ENCODE measurements around the gene CTPS2.
"Not testable (repeated sequence)": the region's sequence is repeated elsewhere in the genome, so short reads cannot be mapped to it uniquely, and the experiment has no call there.

CTPS2 gene

DNA sequence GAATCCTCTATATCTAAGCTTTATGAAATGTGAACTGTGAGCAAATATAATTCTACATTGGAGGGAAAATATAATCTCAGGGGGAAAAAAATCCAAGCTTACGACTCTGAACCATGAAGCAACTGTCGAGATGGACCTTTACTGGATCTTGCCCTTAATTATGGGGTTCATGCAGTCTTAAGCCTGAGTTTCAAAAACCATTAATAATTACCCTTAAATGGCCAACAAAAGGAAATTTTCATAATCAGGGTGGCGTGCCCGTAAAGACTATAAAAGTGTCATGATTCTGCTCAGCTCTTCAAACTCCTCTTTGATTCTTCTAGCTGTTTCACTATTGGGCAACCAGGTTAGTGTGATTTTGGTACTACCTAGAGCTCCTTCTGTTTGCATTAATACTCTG lies 62.6 kb downstream of the CTPS2 start, which contains the start of gene S100G:
S100G (plus strand) TSS at position 301 of the 400 bp plus-strand sequence. CDS start 849 bp downstream, outside the sequence.
- no peak for DNase-seq

DNA sequence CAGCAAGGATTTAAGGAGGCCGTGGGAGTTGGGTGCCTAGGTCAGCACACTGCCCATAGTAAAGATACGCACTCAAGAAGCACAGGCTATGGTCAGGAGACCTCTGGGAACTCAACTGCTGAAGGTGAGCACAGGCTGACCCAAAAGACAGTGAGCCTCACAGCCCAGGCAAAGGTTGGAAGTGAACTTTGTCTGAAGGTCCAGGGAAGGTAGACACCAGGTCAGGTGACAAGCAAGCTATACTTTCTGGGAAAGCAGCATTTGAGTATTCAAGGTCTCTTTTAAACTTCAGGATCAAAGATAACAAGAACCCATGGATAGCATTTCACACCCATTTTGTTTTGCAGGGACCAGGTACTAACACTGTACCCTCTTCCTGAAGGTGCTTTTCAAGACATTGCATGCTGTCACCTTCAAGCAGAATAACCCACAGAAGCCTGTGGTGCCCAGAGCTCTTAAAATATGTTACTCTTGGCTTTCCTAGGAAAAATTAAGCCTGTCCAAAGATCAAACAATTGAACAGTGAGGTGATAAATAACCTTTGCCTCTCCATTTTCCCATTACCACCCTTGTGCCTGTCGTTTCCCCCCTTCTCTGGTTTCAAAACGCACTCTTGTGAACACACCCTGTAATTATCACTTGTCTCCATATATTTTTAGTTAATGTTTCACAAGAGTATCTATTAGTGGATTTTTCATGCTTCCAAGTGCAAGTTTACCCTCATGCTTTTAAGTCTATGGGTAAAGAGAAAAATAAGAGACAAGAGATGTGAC lies 65.9 kb downstream of the CTPS2 start:
- no peak for DNase-seq

DNA sequence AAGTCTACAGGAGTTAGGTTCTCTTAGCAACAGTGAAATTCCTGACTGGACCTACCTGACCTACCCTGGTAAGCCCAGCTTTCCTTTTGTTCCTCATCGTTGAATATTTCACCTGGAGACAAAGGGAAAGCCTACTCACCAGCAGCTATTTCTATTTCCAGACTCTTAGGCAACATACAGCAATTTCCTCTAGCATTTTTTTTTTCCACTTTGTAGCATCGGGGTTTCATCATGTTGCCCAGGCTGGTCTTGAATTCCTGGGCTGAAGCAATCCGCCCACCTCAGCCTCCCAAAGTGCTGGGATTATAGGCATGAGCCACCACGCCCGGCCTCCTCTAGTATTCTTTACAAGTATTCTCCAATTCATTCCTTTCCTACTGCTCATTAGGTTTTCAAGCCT lies 69.3 kb downstream of the CTPS2 start:
- DNase-seq = no peak

DNA sequence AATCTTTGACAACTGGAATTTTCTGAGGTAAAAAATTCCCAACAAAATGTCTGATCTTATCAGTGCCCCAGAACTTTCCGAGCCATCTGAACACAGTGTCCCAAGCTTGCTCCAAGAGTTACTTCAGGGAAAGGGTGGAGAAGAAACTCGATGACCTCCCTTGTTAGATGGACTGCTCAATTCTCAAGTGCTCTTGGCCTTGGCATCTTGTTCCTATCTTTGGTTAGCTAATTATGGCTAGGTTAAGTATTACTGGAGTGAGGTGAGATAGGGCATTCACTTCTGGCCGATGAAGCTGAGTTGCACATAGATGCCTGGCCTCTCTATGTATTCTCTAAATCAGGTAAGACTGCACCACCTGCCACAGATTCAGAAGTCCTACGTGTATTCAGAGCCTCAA lies 71.6 kb downstream of the CTPS2 start:
- DNase-seq = no peak

DNA sequence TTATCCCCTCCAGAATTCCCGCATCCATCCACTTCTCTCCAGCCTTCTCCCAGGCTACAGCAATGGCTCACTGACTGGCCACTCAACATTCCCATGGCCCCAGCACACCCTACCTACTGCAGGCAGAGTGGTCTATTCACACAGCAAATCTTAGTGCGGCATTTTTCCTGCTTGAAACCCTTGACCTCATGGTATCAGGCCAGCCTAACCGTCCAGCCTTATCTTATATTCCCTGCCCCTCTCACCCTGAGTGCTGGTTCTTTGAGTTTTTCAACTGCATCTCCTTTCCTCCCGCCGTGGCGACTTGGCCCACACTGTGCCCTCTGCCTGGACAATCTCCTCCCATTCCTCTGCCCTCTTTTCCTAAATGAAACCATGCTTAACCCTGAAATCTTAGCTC lies 72.5 kb downstream of the CTPS2 start:
- no peak for DNase-seq

DNA sequence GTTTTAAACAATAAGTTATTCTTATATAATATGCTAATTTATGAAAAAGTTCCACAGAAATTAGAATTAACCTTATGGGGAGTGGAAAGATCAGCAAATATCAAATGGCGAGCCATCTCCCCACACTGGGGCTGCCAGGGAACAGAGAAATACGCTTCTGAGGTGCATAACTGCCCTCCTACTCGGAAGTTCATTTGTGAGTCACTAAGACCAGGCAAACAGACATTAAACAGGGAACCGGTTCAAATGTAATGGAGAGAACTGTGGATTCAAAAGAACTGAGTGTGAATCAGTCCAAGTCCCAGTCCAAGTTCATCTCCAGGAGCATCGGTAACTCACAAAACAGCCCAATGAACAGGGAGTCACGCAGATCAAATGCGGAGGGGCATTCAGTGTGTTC lies 73.9 kb downstream of the CTPS2 start:
- no peak for DNase-seq

DNA sequence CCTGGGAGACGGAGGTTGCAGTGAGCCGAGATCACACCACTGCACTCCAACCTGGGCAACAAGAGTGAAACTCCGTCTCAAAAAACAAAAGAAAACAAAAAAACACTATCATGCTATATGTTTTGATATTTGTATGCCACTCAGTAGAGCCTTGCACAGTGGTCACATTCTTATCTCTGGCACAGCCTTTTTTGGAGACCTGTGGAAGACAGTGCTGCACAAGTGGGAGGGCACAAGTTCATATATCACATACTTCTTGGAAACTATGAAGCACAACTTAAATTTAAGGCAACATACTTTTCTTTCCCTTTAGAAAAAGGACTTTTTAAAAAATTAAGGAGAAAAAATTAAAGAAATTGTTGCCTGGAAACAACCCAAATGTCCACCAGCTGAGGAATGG lies 76.9 kb downstream of the CTPS2 start:
- DNase-seq = no peak

DNA sequence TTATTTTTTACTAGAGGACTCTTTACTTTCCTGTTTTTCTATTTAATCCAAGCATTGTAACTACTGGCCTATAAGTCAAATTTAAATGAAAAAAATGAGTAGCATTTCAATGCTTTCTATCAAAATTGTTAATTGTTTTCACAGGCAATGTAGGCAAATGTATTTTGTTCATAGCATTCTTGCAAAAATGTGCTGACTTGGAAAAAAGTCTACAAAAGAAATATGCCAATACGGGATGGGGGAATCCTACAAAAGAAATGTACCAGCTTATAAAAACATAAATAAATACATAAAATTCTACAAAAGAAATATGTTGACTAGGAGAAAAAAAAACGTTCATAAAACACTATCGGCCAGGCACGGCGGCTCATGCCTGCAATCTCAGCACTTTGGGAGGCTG lies 77.4 kb downstream of the CTPS2 start:
- no peak for DNase-seq

DNA sequence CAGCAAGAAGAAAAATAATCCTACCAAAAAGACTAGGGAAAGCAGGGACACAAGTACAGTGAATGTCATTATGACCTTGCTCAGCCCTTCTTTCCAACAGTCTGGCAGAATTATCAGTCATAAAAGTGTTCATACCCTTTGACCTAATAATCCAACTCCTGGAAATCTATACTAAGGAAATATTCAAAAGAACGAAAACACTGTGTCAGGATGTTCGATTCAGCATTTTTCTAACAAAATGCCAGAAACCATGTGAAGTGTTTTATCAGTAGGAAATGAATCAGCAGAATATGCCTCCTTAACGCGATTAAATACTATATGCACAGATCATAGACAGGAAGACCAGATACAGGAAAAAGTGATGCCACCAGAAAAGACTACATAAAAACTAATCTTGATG lies 78.7 kb downstream of the CTPS2 start:
- DNase-seq = no peak

DNA sequence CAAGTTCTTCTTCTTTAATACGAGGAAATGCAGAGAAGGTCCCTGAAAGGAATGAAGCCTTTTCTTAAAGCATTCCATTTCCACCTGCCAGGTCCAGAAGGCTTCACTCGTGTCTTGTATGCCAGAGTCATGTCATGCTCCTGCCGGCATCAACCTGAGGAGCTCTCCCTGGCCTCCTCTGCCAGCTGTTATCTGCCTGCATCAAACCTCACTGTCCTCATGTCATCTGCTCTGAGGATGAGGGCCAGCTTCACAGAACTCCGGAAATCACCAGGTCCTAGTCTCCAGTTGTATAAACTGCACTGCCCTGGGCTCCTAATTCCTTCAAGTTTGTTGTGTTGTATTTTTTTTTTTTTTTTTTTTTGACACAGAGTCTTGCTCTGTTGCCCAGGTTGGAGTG lies 82.6 kb downstream of the CTPS2 start:
- DNase-seq = no peak

DNA sequence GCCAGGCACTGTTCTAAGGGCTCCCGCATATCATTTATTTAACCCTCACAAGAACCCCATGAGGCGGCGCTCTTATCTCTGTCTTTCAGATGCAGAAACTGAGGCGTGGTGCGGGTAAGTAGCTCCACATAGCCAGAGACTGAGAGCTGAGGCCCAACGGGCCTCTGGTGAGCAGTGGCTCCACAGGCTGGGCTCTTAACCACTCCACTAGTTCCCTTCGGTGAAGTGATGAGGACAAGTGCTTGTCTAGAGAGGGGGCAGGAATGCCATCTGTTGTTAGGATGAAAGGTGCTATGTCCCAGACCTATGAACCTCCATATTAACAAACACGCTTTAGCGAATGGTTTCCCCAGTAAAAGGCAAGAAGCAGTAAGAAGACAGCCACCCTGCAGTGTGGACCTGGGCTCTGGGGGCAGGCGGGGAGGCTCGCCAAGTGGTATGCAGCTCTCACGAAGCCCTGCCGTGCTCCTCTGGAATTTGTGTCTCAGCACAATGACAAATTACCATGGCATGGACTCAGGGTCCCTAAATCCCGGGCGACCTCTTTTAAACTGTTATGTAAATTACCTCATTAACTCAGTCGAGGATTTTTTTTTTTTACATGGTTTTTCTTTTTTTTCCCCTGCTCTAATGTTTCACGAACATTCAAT lies 83.4 kb downstream of the CTPS2 start:
- no peak for DNase-seq

DNA sequence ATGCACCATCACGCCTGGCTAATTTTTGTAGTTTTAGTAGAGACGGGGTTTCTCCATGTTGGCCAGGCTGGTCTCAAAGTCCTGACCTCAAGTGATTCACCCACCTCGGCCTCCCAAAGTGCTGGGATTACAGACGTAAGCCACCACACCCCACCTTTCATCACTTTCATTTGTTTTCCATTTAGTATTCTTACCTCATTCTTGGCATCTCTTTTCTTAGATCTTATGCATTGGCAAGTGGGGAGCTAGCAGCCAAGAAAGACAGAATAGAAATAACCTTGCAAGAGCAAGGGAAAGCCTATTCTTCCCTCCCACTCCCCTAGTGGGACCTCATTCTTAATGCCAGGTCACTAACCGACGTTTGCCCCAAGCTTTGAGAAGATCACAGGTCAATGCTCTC lies 84.0 kb downstream of the CTPS2 start:
- not testable (repeated sequence) for DNase-seq

DNA sequence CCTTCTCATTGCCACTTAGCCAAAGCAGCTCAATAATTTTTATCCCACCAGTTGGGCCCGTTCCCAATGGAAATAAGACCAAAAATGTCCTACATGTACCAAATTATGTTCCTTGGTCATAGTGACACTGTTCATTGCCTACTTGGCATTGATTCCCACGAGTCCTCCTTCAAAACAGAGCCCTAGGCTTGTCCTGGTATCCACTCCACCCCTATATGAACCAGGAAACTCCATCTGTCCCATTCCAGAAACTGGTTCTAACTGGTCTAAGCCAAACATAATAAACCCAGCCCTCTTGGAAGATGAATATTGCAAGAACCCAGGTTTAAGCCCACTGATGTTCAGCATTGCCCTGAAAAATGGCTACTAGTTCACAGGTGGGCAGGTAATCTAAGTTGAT lies 93.4 kb downstream of the CTPS2 start:
- no peak for DNase-seq

DNA sequence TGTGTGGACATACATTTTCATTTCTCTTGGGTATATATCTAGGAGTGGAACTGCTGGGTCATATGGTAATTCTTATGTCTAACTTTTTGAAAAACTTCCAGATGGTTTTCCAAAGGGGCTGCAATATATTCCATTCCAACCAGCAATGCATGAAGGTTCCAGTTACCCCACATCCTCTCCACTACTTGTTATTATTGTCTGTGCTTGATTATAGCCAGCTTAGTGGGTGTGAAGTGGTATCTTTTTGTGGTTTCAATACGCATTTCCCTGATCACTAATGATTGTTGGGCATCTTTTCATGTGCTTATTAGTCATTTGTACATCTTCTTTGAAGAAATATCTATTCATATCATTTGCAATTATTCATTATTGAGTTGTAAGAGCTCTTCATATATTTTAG lies 94.0 kb downstream of the CTPS2 start:
- no peak for DNase-seq

DNA sequence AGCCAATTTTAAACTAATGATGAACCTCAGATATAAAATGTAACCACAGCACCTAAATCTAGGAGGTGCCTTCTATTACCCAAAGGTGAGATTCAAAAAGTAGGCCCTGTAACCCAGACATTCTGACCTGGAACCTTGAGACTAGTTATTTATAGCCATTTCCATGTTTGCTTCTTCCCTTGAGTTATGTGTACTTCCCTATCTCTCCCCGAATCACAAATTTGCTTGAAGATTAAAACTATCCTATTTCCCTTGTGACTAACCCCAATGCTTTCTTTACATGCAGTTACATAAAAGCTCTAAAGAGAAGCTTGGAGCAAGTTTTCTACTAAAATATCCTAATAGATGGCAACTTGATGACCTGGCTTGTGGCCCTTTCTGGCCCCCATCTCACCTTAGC lies 95.1 kb downstream of the CTPS2 start:
- DNase-seq = no peak

DNA sequence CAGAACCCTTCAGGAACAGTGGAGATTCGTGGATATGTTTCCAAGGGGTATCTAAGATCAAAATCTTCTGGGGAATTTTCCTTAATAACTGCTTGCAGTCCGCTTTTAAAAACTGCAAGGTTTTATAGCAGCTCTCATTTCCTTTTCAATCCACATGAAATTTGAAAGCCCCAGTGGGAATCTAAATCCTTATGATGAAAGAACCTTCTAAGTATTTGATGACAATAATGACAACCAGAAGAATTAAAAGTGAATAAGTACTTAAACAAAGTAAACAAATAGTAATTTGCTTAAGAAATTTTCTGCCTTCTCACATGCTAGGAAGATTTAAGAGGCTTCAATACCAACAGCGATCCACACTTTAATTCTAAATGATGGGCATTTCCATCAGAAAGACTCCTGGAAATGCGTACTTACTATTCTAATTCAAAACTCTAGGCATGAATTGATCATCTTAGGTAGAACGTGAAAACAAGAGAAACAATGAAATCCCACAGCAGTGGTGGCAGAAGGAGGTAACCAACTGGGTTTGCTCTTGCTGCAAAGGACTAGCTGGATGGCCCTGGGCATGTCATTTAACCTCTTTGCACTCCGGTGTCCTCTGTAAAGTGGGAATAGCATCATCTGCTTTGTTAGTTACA lies 100.1 kb downstream of the CTPS2 start:
- no peak for DNase-seq

DNA sequence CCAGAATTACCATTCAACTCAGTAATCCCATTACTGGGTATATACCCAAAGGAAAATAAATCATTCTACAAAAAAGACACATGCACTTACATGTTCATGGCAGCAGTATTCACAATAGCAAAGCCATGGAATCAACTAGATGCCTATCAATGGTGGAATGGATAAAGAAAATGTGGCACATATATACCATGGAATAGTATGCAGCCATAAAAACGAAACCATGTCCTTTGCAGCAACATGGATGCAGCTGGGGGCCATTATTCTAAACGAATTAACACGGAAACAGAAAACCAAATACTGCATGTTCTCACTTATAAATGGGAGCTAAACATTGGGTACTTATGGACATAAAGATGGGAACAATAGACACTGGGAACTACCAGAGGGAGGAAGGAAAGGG lies 101.8 kb downstream of the CTPS2 start:
- not testable (repeated sequence) for DNase-seq

DNA sequence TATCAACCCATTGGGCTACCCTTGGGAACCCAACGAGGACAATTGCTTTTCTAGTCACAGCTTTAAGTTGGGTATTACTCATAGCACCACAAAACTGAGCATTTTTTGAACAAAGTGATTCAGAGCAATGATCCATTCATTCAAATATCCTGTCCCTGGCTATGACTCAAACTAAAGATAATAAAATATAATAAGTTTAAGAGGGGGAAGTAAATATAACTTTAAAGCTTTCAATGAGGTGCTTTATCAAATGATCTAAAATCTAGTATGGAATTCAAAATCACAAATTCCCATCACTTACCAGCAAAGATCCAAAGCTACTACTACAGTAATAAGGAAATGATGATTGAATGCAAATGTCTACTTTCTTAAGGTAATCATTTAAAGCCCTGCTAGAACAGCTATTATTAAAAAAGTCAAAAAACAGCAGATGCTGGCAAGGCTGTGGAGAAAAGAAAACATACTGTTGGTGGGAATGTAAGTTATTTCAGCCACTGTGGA lies 102.3 kb downstream of the CTPS2 start:
- DNase-seq = no peak

DNA sequence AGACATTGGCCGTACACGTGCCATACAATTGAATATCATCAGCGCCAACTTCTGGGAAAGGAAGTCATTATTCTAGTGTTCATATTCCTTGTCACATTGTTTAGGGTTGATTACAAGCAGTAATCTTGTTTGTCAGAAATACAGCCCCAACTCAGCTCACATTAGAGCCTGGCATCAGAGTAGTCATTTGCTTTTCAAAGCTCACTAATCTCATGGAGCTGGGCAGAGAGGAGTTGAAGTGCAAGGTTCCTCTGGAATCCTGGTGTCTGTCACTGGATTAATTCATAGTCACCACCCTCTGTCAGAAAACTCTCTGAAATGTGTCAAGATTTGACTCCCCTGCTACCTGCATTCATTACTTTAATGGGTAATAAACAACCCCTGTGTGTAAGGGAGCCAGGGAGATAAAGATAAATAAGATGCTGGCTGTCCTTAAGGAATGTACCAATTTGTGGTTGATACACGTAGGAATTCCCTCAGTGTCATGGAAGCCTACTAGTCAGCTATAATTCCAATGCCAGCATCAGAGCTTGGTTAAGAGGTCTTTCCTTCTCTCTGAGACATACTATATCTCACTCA lies 106.2 kb downstream of the CTPS2 start:
- no peak for DNase-seq

DNA sequence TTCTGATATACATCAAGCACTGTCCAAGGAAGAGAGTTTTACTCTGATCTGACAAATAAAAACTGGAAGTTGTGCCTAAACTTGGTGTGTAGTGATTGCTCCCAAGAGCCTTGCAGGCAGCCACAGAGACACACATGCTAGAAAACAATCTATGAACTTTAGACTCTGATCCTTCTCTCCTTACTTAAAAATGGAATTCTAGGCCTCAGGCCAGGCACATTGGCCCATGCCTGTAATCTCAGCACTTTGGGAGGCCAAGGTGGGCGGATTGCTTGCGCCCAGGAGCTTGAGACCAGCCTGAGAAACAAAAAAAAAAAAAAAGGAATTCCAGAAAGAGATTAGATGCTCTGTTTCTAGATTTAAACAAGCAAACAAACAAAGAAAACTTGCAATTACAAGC lies 108.1 kb downstream of the CTPS2 start:
- DNase-seq = no peak

DNA sequence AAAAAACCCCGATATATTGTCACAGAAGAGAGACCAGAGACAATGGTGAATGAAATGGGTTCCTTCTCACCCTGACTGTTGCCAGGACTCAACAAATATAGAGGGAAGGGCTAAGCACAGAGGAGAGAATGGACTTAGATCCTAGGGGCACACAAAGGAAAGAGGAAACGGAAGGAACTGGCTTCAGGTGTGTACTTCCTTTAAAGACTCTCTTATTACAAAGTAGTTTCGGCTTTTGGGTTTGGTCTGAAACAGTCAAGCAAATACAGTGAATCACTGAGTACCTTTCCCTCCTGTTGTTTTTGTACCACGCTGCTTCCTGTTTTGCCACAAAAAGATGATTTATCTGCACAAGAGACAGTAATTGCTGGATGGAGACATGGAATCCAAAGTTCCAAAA lies 108.6 kb downstream of the CTPS2 start:
- DNase-seq = no peak

DNA sequence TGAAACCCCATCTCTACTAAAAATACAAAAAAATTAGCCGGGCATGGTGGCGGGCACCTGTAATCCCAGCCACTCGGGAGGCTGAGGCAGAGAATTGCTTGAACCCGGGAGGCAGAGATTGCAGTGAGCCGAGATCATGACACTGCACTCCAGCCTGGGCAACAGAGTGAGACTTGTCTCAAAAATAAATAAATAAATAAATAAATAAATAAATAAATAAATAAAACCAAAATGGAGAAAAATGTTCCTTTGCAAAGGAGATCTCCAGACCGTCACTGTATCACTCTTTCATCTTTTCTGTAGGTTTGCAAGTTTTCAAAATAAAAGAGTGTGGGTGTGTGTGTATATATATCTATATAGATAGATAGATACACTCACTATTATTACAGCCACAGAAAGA lies 109.2 kb downstream of the CTPS2 start:
- not testable (repeated sequence) for DNase-seq

DNA sequence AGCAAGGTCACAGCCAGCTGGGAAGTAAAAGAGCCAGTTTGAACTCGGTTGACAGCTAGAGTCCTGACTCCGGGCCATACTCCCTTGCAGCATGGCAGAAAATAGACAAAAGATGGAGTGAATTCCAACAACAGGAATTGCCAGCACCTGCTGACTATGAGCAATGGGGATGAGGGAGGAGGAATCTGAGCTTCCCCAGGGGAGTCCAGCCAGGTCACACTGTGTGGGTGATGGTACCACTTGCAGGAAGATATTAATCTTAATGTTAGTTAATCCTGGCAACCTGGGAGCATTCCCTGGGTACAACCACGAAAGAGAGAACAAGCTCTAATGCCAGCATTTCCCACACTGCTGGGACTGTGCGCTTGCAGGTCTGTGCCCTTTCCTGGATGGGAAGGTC lies 110.6 kb downstream of the CTPS2 start:
- DNase-seq = no peak

DNA sequence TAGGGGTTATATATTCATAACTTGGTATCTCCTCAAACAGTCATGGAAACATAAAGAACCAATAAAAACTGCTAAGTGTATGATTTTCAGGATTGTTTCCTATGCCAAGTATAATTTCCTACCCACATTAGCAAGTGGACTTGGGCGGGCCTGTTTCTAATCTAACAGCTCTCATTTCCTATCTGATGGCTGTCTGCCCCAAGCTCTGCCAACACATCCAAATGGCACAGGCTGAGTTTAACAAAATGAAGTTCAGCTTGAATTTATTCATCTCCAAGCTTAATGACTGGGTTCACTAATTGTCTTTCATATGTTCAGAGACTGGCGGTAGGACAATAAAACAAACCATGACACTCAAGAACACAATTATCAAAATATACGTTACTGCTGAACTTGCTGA lies 118.0 kb downstream of the CTPS2 start:
- no peak for DNase-seq

Data from activated CD4-positive, CD25-positive, alpha-beta regulatory T cell treated with anti-CD3 and anti-CD28 coated beads, Interleukin-2, amount 50 U/mL, for 72 hours (primary cell).